ENCODE data around the gene ANAPC16.

The ANAPC16 gene

DNA sequence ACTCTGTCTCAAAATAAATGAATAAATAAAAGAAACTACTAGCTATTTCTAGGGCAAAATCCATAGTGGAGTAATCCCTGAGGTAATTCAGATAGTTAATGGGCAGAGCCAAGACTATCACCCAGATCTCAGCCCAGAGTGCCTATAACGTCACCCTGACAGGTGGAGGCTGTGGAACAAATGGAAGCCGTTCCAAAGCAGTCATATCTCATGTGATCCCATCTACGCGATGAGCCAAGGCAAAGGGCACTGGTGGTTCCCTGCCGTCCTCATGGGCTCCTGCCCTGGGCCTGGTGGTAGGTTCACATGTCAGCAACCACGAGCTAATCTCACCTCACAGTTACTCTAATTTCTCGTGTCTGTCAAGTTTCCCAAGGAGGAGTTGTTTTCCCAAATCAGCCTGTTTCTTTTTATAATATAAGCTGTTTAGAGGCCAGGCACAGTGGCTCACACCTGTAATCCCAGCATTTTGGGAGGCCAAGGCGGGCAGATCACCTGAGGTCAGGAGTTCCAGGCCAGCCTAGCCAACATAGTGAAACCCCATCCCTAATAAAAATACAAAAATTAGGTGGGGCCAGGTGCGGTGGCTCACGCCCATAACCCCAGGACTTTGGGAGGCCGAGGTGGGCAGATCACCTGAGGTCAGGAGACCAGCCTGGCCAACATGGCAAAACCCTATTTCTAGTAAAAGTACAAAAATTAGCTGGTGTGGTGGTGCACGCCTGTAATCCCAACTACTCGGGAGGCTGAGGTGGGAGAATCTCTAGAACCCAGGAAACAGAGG is 22.8 kb downstream of the ANAPC16 start:
- no peak for TF ChIP-seq TOX (CRISPR knock-in tag; IDR thresholded peaks at IDR 0.05; ENCODE audit: borderline replicate concordance)
- TF ChIP-seq TCF4 (CRISPR knock-in tag; IDR thresholded peaks at IDR 0.05; ENCODE audit: borderline replicate concordance), result no peak
- TF ChIP-seq PPARA (CRISPR knock-in tag; IDR thresholded peaks at IDR 0.05; ENCODE audit: borderline replicate concordance), result no peak
- TF ChIP-seq, protein P1, sequence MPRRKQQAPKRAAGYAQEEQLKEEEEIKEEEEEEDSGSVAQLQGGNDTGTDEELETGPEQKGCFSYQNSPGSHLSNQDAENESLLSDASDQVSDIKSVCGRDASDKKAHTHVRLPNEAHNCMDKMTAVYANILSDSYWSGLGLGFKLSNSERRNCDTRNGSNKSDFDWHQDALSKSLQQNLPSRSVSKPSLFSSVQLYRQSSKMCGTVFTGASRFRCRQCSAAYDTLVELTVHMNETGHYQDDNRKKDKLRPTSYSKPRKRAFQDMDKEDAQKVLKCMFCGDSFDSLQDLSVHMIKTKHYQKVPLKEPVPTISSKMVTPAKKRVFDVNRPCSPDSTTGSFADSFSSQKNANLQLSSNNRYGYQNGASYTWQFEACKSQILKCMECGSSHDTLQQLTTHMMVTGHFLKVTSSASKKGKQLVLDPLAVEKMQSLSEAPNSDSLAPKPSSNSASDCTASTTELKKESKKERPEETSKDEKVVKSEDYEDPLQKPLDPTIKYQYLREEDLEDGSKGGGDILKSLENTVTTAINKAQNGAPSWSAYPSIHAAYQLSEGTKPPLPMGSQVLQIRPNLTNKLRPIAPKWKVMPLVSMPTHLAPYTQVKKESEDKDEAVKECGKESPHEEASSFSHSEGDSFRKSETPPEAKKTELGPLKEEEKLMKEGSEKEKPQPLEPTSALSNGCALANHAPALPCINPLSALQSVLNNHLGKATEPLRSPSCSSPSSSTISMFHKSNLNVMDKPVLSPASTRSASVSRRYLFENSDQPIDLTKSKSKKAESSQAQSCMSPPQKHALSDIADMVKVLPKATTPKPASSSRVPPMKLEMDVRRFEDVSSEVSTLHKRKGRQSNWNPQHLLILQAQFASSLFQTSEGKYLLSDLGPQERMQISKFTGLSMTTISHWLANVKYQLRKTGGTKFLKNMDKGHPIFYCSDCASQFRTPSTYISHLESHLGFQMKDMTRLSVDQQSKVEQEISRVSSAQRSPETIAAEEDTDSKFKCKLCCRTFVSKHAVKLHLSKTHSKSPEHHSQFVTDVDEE (CRISPR knock-in tag; IDR thresholded peaks at IDR 0.05), result no peak
- TF ChIP-seq, protein P2, sequence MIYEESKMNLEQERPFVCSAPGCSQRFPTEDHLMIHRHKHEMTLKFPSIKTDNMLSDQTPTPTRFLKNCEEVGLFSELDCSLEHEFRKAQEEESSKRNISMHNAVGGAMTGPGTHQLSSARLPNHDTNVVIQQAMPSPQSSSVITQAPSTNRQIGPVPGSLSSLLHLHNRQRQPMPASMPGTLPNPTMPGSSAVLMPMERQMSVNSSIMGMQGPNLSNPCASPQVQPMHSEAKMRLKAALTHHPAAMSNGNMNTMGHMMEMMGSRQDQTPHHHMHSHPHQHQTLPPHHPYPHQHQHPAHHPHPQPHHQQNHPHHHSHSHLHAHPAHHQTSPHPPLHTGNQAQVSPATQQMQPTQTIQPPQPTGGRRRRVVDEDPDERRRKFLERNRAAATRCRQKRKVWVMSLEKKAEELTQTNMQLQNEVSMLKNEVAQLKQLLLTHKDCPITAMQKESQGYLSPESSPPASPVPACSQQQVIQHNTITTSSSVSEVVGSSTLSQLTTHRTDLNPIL (CRISPR knock-in tag; IDR thresholded peaks at IDR 0.05; ENCODE audit: low read depth), result no peak
- no peak for TF ChIP-seq SNAI2 (CRISPR knock-in tag; IDR thresholded peaks at IDR 0.05)
- no peak for TF ChIP-seq ZFP3 (CRISPR knock-in tag; IDR thresholded peaks at IDR 0.05)
- no peak for TF ChIP-seq ZC3H10 (CRISPR knock-in tag; IDR thresholded peaks at IDR 0.05)
- TF ChIP-seq CSDC2 (CRISPR knock-in tag; IDR thresholded peaks at IDR 0.05), result no peak
- TF ChIP-seq ZNF70 (CRISPR knock-in tag; IDR thresholded peaks at IDR 0.05), result no peak
- no peak for TF ChIP-seq RARB (CRISPR knock-in tag; IDR thresholded peaks at IDR 0.05)
- ATAC-seq, result no peak

DNA sequence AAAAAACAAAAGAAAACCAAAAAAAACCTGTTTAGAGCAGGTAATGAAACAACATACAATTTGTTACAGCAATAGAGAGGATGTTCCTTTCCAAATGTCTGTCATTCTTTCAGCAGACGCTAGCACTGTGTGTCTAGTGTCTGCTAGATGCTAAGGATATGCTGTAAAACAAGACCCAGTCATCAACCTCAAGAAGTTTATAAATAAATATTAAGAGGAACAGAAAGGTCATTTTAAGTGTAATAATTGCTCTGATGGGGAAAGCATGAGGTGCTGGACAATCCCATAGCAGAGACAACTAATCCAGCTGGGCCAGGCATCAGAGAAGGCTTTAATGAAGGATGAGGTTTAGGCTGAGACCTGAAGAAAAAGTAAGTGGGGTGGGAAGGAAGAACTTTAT is 23.6 kb downstream of the ANAPC16 start:
- no peak for ATAC-seq
- TF ChIP-seq, protein P3, sequence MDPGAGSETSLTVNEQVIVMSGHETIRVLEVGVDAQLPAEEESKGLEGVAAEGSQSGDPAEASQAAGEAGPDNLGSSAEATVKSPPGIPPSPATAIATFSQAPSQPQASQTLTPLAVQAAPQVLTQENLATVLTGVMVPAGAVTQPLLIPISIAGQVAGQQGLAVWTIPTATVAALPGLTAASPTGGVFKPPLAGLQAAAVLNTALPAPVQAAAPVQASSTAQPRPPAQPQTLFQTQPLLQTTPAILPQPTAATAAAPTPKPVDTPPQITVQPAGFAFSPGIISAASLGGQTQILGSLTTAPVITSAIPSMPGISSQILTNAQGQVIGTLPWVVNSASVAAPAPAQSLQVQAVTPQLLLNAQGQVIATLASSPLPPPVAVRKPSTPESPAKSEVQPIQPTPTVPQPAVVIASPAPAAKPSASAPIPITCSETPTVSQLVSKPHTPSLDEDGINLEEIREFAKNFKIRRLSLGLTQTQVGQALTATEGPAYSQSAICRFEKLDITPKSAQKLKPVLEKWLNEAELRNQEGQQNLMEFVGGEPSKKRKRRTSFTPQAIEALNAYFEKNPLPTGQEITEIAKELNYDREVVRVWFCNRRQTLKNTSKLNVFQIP (CRISPR knock-in tag; IDR thresholded peaks at IDR 0.05; ENCODE audit: borderline replicate concordance, low read depth), result no peak
- TF ChIP-seq, protein P4, sequence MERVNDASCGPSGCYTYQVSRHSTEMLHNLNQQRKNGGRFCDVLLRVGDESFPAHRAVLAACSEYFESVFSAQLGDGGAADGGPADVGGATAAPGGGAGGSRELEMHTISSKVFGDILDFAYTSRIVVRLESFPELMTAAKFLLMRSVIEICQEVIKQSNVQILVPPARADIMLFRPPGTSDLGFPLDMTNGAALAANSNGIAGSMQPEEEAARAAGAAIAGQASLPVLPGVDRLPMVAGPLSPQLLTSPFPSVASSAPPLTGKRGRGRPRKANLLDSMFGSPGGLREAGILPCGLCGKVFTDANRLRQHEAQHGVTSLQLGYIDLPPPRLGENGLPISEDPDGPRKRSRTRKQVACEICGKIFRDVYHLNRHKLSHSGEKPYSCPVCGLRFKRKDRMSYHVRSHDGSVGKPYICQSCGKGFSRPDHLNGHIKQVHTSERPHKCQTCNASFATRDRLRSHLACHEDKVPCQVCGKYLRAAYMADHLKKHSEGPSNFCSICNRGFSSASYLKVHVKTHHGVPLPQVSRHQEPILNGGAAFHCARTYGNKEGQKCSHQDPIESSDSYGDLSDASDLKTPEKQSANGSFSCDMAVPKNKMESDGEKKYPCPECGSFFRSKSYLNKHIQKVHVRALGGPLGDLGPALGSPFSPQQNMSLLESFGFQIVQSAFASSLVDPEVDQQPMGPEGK (CRISPR knock-in tag; IDR thresholded peaks at IDR 0.05; ENCODE audit: borderline replicate concordance), result no peak
- TF ChIP-seq TCF4 (CRISPR knock-in tag; IDR thresholded peaks at IDR 0.05; ENCODE audit: borderline replicate concordance) (no peak), ZFP3 (CRISPR knock-in tag; IDR thresholded peaks at IDR 0.05) (no peak)

DNA sequence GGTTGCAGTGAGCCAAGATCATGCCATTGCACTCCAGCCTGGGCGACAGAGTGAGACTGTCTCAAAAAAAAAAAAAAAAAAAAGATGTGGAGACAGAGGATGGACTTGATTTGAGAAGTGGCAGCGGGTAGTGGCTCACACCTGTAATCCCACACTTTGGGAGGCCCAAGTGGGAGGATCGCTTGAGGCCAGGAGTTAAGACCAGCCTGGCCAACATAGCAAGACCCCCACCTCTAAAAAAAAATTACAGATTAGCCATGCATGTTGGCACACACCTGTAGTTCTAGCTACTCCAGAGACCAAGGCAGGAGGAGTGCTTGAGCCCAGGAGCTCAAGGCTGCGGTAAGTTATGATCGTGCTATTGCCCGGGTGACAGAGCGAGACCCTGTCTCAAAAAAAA is 24.6 kb downstream of the ANAPC16 start:
- TF ChIP-seq, protein P5, sequence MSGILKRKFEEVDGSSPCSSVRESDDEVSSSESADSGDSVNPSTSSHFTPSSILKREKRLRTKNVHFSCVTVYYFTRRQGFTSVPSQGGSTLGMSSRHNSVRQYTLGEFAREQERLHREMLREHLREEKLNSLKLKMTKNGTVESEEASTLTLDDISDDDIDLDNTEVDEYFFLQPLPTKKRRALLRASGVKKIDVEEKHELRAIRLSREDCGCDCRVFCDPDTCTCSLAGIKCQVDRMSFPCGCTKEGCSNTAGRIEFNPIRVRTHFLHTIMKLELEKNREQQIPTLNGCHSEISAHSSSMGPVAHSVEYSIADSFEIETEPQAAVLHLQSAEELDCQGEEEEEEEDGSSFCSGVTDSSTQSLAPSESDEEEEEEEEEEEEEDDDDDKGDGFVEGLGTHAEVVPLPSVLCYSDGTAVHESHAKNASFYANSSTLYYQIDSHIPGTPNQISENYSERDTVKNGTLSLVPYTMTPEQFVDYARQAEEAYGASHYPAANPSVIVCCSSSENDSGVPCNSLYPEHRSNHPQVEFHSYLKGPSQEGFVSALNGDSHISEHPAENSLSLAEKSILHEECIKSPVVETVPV (CRISPR knock-in tag; IDR thresholded peaks at IDR 0.05), result no peak
- TF ChIP-seq ZNF565 (CRISPR knock-in tag; conservative IDR thresholded peaks at IDR 0.05; ENCODE audit: low read depth), result no peak
- TF ChIP-seq, protein P1 (CRISPR knock-in tag; IDR thresholded peaks at IDR 0.05), result no peak
- no peak for TF ChIP-seq ZNF70 (CRISPR knock-in tag; IDR thresholded peaks at IDR 0.05)
- no peak for TF ChIP-seq SNAI2 (CRISPR knock-in tag; IDR thresholded peaks at IDR 0.05)
- no peak for TF ChIP-seq CSDC2 (CRISPR knock-in tag; IDR thresholded peaks at IDR 0.05)
- TF ChIP-seq ZNF8 (CRISPR knock-in tag; IDR thresholded peaks at IDR 0.05), result no peak
- TF ChIP-seq ESRRG (CRISPR knock-in tag; IDR thresholded peaks at IDR 0.05), result no peak
- TF ChIP-seq, protein P2 (CRISPR knock-in tag; IDR thresholded peaks at IDR 0.05; ENCODE audit: low read depth), result no peak
- TF ChIP-seq, protein P4 (CRISPR knock-in tag; IDR thresholded peaks at IDR 0.05; ENCODE audit: borderline replicate concordance), result no peak

More for the DNA sequence above, 24.6 kb downstream of the ANAPC16 start:
- no peak for ATAC-seq

Data from SK-N-SH treated with all-trans-retinoic acid at 6 μM for 48 hours (cell line).